Keratinocyte (primary cell): ENCODE results near the gene AK8.

Experiments
- EZH2 ChIP-seq: IDR thresholded peaks from one replicate; pipeline ENCODE4 v1.6.1; 2012; ENCODE audit warnings: inconsistent platforms, mild to moderate bottlenecking, low read length, moderate library complexity
- TF ChIP-seq, protein P1 (sequence below), 3 experiments: IDR thresholded peaks in 1 of 3; conservative IDR thresholded peaks in 1 of 3; optimal IDR thresholded peaks in 1 of 3; 2 replicates in 2 of 3; 3 replicates in 1 of 3; pipeline versions ENCODE3 to v1.5.1; 2011; ENCODE audit warnings: low read length in 3 of 3, mild to moderate bottlenecking in 3 of 3, moderate library complexity in 2 of 3, control low read depth in 1 of 3, inconsistent platforms in 1 of 3; ENCODE audit not compliant: insufficient read depth in 2 of 3; ENCODE audit errors: extremely low read depth in 1 of 3

DNA sequence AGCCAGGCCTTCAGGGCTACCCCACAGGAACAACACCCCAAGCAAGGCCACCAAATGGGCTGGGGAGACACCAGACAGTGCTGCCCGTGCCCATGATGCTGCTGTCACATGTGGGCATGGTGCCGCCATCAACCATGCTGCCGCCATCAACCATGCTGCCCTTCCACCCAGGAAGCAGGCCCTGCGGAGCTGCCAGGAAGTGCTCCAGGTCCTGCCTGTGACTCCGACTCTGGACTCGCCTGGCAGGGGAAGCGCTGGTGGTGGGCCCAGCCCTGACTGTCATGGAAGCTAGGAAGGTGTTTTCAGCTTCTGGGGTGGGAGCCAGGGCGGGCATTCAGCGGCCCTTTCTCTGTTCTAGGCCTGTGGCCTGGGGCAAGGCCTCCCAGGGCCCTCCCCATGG lies 8.8 kb downstream of the AK8 start:
- TF ChIP-seq, protein P1, sequence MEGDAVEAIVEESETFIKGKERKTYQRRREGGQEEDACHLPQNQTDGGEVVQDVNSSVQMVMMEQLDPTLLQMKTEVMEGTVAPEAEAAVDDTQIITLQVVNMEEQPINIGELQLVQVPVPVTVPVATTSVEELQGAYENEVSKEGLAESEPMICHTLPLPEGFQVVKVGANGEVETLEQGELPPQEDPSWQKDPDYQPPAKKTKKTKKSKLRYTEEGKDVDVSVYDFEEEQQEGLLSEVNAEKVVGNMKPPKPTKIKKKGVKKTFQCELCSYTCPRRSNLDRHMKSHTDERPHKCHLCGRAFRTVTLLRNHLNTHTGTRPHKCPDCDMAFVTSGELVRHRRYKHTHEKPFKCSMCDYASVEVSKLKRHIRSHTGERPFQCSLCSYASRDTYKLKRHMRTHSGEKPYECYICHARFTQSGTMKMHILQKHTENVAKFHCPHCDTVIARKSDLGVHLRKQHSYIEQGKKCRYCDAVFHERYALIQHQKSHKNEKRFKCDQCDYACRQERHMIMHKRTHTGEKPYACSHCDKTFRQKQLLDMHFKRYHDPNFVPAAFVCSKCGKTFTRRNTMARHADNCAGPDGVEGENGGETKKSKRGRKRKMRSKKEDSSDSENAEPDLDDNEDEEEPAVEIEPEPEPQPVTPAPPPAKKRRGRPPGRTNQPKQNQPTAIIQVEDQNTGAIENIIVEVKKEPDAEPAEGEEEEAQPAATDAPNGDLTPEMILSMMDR (optimal IDR thresholded peaks at IDR 0.05 in 1 of 3, IDR thresholded peaks at IDR 0.05 in 1 of 3, conservative IDR thresholded peaks at IDR 0.05 in 1 of 3; ENCODE audit: extremely low read depth in 1 of 3, insufficient read depth in 2 of 3, low read length in 3 of 3) = no peak
- TF ChIP-seq EZH2 = no peak
